GM21447 (cell line): ENCODE measurements around the gene PLD2.

Source experiments
- ATAC-seq: cut with Tn5 transposase; IDR thresholded peaks from one replicate; pipeline ENCODE4 v1.9.1; 2021; ENCODE audit not compliant: unreplicated experiment

PLD2 gene, protein sequence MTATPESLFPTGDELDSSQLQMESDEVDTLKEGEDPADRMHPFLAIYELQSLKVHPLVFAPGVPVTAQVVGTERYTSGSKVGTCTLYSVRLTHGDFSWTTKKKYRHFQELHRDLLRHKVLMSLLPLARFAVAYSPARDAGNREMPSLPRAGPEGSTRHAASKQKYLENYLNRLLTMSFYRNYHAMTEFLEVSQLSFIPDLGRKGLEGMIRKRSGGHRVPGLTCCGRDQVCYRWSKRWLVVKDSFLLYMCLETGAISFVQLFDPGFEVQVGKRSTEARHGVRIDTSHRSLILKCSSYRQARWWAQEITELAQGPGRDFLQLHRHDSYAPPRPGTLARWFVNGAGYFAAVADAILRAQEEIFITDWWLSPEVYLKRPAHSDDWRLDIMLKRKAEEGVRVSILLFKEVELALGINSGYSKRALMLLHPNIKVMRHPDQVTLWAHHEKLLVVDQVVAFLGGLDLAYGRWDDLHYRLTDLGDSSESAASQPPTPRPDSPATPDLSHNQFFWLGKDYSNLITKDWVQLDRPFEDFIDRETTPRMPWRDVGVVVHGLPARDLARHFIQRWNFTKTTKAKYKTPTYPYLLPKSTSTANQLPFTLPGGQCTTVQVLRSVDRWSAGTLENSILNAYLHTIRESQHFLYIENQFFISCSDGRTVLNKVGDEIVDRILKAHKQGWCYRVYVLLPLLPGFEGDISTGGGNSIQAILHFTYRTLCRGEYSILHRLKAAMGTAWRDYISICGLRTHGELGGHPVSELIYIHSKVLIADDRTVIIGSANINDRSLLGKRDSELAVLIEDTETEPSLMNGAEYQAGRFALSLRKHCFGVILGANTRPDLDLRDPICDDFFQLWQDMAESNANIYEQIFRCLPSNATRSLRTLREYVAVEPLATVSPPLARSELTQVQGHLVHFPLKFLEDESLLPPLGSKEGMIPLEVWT

DNA sequence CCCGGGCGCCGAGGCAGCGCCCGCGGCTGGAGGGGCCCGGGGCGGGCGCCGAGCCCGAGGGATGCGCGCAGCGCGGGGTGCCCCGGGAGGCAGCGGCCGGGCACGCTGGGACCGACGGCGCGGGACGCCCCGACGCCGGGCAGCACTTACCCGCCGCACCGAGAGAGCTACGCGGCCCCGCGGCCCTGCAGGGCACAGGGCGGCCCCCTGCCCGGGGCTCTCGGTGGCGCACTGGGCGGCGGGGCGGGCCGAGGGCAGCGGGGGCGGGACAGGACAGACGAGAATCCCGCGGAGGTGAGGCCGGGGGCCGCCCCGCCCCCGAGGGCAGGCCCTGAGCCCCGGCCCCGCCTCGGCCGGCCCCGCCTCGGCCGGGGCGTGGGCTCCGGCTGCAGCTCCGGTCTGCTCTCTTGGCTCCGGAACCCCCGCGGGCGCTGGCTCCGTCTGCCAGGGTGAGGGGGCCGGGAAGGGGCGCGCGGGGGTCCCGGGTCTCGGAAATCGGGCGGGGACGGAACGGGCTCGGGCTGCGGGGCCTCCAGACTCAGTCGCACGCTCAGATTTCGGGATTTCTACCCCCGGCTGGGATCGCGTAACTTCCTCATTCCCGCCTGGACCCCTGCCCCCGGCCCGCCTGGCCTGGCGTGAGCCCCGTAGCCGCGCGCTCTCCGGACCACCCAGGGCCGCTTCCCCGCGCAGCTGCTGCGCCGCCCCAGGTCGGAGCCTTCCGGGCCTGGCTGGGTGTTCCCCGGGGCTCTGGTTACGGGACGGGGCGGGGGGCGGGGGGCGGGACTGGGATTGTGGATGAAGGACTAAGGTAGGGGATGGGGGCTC lies at the start of gene PLD2:
Gene PLD2, plus strand, starts transcription at position 376 of the 828 bp plus-strand sequence. CDS start 621 bp downstream, outside the sequence.
- peak; percentile 85 for ATAC-seq

DNA sequence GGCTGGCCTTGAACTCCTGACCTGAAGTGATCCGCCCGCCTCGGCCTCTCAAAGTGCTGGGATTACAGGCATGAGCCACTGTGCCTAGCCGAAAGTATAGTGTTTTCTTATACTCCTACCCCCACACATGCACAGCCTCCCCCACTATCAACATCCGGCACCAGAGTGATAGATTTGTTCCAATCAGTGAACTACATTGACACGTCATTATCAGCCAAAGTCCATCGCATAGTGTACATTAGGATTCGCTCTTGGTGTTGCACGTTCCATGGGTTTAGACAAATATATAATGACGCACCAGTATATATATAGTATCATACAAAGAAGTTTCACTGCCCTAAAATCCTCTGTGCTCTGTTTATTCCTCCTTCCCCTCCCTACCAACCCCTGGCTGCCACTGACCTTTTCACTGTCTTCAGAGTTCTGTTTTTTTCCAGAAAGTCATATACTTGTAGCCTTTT lies 47.1 kb upstream of the PLD2 start:
- no peak for ATAC-seq

DNA sequence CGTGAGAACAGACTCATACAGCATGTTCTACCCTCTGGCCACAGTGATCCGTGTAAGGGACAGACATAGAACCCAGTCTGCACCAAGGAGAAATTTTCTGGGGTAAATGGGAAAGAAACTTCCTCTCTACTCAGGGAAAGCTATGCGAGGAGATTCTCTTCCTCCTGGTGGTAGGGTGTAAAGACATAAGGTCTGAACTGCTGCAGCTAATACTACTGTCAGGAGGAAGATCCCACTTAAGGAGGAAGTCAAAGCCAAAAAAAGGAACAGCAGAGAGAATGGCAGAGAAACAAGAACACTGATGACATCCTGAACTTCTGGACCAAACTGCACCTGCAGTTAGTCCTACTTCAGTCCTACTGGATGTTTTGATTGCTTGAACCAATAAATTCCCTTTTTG lies 42.4 kb upstream of the PLD2 start:
- no peak for ATAC-seq

DNA sequence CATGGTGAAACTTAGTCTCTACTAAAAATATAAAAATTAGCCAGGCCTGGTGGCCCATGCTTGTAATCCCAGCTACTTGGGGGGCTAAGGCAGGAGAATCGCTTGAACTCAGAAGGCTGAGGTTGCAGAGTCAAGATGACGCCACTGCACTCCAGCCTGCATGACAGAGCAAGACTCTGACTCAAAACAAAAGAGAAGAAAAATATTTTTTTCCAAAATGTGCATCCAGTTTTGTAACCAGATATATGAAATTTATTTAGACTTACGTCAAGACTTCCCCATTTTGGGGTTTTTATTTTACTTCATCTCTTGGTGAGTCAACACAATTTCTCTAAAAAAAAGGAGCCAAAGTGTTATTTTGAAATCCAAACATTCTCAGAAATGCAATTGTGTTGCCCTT lies 40.8 kb upstream of the PLD2 start:
- ATAC-seq = no peak

DNA sequence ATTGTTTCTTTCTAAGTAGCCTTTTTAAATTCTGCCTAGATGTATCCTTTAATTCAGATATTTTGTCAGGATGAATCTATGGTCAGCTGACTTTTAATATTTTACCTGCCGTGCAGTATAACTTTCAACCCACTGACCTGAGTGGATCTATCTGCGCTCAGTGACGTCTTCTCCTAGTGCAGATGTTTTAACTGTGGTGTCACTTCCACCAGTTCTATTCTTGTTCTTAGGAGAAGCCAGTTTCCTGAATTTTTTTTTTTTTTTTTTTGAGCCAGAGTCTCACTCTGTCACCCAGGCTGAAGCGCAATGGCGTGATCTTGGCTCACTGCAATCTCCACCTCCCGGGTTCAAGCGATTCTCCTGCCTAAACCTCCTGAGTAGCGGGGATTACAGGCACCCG lies 40.2 kb upstream of the PLD2 start:
- ATAC-seq = no peak

DNA sequence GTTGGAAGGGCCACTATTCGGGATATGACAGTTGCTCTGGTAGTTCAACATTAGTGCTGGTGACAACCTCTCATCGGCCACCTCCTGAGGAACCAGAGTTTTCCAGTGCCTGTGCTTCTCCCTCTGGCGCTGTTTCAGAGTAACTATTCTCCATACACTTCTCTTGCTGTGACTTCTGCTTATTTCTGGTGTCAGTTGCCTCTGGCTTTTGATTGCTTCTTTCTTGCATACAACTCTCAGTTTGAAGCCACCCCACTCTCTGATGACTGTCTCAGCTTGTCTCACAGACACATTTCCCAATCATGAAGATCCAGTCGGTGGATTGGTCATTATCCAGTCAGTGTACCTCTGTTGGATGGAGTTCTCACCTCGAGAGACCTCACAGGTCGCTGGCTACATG lies 38.7 kb upstream of the PLD2 start:
- ATAC-seq = no peak

DNA sequence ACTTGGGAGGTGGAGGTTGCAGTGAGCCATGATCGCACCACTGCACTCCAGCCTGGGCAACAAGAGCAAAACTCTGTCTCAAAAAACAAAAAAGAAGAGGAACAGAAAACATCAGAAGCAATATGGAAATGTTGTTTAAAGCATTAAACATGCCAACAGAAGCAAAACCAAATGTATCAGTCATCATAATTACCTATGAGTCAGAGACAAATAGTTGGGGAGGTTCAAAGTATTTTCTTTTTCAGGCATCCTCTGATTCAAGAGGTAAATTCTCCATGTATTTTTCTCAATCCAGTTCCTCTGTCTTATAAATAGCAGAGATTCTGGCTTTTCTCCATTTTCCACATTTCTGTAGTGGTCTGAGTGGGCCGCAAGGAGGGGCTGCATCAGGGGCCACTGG lies 37.3 kb upstream of the PLD2 start:
- no peak for ATAC-seq

DNA sequence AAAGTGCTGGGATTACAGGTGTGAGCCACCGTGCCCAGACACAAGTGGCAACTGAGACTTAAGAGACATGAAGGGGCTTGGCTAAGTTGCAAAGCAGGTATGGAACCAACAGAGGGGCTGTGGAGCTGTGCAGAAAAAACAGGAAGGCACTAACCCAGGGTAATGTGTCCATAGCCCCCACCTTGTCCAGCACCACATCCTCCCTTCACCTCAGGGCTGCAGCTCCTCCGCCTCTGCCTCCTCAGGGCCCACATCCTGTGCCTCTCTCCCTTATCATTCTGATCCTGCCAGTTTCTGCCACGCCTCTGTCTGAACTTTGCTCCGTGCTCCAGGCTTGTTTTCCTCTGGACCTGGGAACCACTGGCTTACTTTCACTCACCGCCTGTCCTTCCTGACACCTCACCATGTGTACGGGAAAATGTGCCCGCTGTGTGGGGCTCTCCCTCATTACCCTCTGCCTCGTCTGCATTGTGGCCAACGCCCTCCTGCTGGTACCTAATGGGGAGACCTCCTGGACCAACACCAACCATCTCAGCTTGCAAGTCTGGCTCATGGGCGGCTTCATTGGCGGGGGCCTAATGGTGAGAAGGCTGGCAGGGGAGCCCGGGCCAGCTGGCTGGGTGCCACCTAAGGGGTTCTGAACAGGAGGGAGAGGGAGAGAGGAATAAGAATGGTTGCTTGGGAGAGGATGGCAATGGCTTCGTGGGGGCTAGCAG lies 35.3 kb upstream of the PLD2 start, which contains the start of gene TM4SF5:
Gene TM4SF5, plus strand, starts transcription at position 368 of the 716 bp plus-strand sequence. Its CDS starts 37 bp downstream, at position 405.
- no peak for ATAC-seq

DNA sequence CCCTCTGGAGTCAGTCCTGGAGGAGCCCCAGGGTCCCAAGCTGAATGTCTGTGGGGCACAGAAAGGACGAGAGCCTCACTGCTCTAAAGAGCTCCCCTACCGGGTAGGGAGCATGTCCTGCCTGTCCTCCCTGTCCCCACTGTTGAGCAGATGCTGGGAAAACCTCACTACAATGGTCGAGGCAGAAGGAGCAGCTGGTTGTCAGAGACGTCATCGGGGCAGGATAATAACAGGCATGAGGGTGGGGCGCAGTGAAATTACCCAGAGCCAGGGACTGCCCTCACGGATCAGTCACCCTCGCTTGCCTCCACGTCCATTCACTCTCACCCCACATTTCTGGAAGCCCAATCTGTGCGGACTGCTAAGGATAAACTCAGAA lies 34.7 kb upstream of the PLD2 start:
- no peak for ATAC-seq

DNA sequence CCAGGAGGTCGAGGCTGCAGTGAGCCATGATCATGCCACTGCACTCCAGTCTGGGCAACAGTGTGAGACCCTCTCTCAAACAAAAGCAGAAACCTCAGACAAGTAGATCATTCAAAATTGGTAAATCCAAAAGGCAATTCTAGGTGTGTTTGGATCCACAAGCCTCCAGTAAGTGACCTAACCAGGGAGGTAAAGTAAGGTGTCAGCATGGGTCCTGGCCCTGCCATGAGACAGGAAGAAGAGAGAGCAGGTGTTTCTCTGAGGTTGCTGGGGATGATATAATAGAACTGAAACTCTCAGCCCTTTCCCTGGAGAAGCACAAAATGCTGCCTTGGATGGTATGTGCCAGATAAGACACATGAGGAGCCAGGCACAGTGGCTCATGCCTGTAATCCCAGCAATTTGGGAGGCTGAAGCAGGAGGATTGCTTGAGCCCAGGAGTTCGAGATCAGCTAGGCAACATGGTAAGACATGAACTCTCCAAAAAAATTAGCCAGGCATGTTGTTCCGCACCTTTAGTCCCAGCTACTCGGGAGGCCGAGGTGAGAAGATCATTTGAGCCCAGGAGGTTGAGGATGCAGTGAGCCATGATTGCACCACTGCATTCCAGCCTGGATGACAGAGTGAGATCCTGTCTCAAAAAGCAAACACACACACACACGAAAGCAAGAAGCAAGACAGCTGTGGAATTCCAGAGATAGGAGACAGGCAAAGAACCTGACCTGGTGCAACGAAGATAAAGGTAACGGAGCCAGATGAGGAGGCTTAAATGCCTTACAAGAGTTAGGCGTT lies 28.8 kb upstream of the PLD2 start:
- ATAC-seq = no peak

DNA sequence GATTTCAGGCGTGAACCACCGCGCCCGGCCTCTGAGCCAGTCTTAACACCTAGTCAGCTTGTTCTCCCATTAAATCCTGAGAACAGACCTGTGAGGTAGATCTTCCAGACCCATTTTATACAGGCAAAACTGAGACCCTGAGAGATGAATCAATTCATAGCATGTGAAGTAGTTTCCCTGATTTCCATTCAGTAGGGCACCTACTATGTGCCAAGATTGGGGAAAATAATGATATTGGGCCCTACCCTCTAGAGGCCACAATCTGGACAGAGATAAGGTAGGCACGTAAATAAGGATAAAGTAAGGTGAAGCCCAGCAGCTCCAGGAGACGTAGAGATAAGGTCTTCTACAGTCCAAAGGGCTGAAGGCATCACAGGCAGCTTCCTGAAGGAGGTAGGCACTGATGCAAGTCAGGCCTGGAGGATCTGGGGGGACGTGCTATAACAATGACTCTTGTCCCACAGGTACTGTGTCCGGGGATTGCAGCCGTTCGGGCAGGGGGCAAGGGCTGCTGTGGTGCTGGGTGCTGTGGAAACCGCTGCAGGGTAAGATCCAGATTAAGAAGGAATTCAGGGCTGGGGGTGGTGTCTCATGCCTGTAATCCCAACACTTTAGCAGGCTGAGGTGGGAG lies 26.5 kb upstream of the PLD2 start:
- no peak for ATAC-seq

DNA sequence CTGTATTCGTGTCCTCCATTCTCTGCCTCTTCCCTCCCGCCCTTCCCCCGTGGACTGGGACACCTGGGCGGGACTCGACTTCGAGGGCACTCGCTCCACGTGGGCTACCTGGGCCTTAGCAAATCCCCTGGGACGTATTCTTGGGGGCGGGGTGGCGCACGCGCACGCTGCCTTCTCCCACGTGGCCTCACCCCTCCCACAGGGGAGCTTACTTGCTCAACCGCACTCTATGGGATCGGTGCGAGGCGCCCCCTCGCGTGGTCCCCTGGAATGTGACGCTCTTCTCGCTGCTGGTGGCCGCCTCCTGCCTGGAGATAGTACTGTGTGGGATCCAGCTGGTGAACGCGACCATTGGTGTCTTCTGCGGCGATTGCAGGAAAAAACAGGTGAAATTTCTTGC lies 24.3 kb upstream of the PLD2 start:
- no peak for ATAC-seq

DNA sequence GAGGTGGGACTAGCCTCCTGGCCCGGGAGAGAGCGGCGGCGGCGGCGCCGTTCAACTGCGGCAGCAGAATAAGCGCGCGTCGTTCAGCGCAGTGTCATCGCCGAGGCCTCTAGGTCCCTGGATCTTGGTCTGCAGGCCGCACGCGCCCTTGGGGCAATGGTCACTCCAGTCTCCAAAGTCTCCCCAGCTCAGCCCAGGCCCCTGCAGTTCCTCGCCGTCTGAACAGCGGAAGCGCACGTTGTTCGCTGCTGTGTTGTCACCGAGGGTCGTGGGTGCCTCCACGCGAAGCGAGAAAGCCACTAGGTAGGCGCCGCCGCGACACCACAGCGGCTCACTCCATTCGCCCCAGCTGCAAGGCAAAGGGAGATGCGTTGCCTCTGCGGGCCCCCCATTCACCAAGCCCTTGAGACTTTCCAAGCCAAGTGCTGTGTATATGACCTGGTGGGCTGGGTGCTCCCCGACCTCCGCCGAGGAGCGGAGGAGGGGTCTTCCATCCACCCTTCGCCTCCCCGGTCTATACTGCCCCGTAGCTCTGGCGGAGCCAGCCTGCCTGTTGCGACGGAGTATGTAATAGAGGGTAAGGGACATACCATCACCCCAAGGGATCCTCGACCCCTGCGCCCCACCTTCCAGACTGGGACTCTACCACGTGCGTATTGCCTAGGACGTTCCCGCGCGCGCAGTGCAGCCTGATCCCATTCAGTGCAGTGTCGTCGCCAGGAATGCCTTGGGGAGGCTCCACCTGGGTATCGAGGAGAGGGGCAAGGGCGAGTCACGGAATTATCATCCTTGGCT lies 21.4 kb upstream of the PLD2 start:
- no peak for ATAC-seq

DNA sequence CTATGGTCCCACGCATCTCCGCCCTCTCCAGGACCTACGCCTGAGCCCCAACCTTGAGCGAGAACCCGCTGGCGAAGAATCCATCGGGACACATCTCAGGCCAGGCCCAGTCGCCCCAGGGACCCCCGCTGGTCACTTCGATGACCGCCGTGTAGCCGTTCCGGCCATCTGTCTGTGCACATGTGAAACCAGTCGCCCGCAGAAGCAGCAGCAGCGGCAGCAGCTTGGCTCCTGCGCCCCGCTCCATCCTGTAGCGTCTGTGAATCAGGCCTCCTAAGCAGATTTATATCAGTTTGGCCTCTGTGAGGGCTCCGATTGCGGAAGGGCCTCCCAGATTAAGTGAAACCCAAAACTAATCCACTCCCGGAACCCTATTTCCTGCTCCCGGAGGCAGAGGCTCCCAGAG lies 20.8 kb upstream of the PLD2 start, which contains the start of gene VMO1:
Gene VMO1, minus strand, starts transcription at position 259 of the 406 bp plus-strand sequence. Its CDS starts 12 bp downstream, at position 247.
- no peak for ATAC-seq

DNA sequence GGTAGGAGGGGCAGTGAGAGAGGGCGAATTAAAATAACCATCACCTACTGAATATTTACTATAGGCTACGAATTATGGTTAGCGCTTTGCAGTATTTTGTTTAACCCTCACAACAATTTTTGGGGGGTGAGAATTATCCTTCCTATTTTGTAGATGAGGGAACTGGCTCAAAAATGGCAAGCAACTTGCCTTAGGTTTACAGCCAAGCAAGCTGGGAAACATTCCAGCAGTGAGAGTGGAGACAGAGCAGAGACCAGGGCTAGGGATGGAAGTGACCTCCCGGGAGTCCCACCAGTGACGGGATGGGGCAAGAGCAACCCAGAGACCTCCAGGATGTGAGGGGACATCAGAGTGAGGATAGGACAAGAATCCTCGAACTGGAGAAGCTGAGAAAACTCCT lies 20.4 kb upstream of the PLD2 start:
- ATAC-seq = no peak

DNA sequence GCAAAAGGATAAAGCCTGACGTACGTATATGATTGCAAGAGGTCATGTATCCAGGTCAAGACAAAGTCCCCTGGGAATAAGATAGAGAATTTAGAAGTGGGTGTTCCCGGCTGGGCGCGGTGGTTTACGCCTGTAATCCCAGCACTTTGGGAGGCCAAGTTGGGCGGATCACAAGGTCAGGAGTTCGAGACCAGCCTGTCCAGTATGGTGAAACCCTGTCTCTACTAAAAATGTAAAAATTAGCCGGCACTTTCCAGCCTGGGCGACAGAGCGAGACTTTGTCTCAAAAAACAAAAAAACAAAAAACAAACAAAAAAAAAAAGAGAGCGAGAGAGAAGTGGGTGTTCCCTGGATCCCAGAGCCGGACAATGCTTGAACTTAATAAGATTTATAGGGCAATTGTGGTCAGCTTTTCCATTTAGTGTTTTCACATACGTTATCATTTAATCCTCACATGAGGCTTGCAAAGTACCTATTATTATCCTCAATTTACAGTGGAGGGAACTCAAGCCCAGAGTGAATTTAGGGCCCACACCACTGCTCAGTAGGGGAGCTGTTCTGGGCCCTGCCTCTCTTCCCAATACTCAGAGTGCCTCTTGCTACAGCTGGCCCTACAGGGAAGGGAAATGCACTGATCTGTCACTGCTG lies 18.7 kb upstream of the PLD2 start:
- ATAC-seq = no peak

DNA sequence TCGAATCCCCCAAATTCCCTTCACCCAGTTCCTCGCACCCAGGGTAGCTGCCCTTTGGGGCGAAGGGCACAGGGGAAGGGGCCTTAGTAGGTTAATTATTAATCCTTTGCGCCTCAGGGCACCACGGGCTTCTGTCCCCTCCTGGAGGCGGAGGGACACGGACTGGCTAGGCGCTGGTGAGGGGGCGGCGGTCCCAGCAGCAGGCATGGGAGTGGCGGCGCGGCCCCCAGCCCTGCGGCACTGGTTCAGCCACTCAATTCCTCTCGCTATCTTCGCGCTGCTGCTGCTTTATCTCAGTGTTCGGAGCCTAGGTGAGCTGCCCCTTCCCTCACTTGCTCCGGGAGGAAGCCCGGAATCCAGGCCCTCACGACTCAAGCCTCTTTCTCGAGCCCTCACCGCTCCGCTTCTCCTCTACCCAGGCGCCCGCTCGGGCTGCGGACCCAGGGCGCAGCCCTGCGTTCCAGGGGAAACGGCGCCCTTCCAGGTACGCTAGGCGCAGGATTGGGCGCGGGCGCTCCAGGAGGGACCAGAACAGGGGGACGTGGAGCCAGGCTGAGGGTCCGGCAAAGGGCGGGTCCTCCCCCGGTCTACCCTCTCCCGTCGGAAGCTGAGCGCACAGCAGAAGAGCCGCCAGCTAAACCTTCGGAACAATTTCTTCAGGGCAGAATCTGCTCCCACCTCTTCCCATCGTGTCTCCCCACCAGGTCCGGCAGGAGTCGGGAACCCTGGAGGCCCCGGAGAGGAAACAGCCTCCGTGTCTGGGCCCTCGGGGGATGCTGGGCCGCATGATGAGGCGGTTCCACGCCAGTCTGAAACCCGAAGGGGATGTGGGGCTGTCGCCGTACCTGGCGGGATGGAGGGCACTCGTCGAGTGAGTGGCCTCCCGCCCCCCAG lies 17.9 kb upstream of the PLD2 start, which contains the start of gene GLTPD2:
Gene GLTPD2, plus strand, starts transcription at position 158 of the 894 bp plus-strand sequence. Its CDS starts 48 bp downstream, at position 206.
- no peak for ATAC-seq
